Liver (tissue), 9 donors: Measurements from ENCODE around the gene NR1I3. TPM values are rescaled to one million over a fixed set of nuclear protein-coding genes. Genes with fewer than 3 reads are reported as not detected.
"Not testable (repeated sequence)": the region's sequence is repeated elsewhere in the genome, so short reads cannot be mapped to it uniquely, and the experiment has no call there.

Source experiments
- DNase-seq: peaks from one replicate; pipeline ENCODE4 v3.0.0-alpha.2; 2017; ENCODE audit warnings: low spot score
- H3K27ac ChIP-seq, 2 donors: one replicate each; pipeline ENCODE4 v1.7.0; 2013; ENCODE audit warnings: inconsistent platforms in 2 of 2, low read length in 2 of 2, control low read depth in 1 of 2, low read depth in 1 of 2, mild to moderate bottlenecking in 1 of 2
- H3K27me3 ChIP-seq, 4 donors: one replicate each; pipeline versions ENCODE4 v1.6.1 to v1.7.0; 2013; ENCODE audit warnings: low read length in 3 of 4, inconsistent platforms in 1 of 4, mild to moderate bottlenecking in 1 of 4, moderate library complexity in 1 of 4; ENCODE audit not compliant: control insufficient read depth in 4 of 4, insufficient read depth in 4 of 4
- H3K36me3 ChIP-seq, 4 donors: one replicate each; pipeline versions ENCODE4 v1.6.1 to v1.7.0; 2013; ENCODE audit warnings: low read length in 3 of 4, mild to moderate bottlenecking in 3 of 4, low read depth in 1 of 4, moderate library complexity in 1 of 4; ENCODE audit not compliant: control insufficient read depth in 4 of 4, insufficient read depth in 3 of 4
- H3K4me1 ChIP-seq, 4 donors: one replicate each; pipeline versions ENCODE4 v1.6.1 to v1.7.0; 2013; ENCODE audit warnings: low read length in 3 of 4, mild to moderate bottlenecking in 3 of 4, moderate library complexity in 1 of 4; ENCODE audit not compliant: control insufficient read depth in 4 of 4, insufficient read depth in 4 of 4
- H3K4me3 ChIP-seq, 3 donors: one replicate each; pipeline versions ENCODE4 v1.6.1 to v1.7.0; 2013; ENCODE audit warnings: low read length in 3 of 3, control low read depth in 1 of 3, low read depth in 1 of 3, mild to moderate bottlenecking in 1 of 3
- H3K9ac ChIP-seq, 2 donors: one replicate each; pipeline ENCODE4 v1.7.0; 2013; ENCODE audit warnings: low read length in 2 of 2, mild to moderate bottlenecking in 2 of 2, moderate library complexity in 2 of 2, control low read depth in 1 of 2, low read depth in 1 of 2
- H3K9me3 ChIP-seq, 4 donors: one replicate each; pipeline versions ENCODE4 v1.6.1 to v1.7.0; 2013; ENCODE audit warnings: low read length in 3 of 4; ENCODE audit not compliant: control insufficient read depth in 4 of 4
- CTCF ChIP-seq: fragments of 150-350 bp; IDR thresholded peaks from 2 replicates; pipeline ENCODE4 v1.5.1; 2017; ENCODE audit warnings: improper control_type of control experiment, low read depth, low read length; ENCODE audit not compliant: missing input control
- EGR1 ChIP-seq, 2 donors: IDR thresholded peaks; 2 replicates each; pipeline ENCODE4 v1.6.1; 2016 to 2018; ENCODE audit warnings: antibody characterized with exemption in 2 of 2, low read depth in 2 of 2
- FOXA1 ChIP-seq: IDR thresholded peaks from 2 replicates; pipeline ENCODE4 v1.6.1; 2016; ENCODE audit warnings: antibody characterized with exemption
- FOXA2 ChIP-seq: IDR thresholded peaks from 2 replicates; pipeline ENCODE4 v1.6.1; 2016; ENCODE audit warnings: antibody characterized with exemption
- HNF4G ChIP-seq: IDR thresholded peaks from 2 replicates; pipeline ENCODE4 v1.6.1; 2016; ENCODE audit warnings: antibody characterized with exemption
- JUND ChIP-seq, 2 donors: IDR thresholded peaks; 2 replicates each; pipeline ENCODE4 v1.6.1; 2016; ENCODE audit warnings: antibody characterized with exemption in 2 of 2
- RAD21 ChIP-seq, 2 donors: IDR thresholded peaks; 2 replicates each; pipeline ENCODE4 v1.6.1; 2016; ENCODE audit warnings: antibody characterized with exemption in 2 of 2, mild to moderate bottlenecking in 2 of 2
- REST ChIP-seq: IDR thresholded peaks from 2 replicates; pipeline ENCODE4 v1.6.1; 2016; ENCODE audit warnings: antibody characterized with exemption, mild to moderate bottlenecking
- SP1 ChIP-seq: IDR thresholded peaks from 2 replicates; pipeline ENCODE4 v1.6.1; 2018; ENCODE audit warnings: antibody characterized with exemption, mild to moderate bottlenecking
- TAF1 ChIP-seq: conservative IDR thresholded peaks from 2 replicates; pipeline ENCODE4 v1.6.1; 2016; ENCODE audit warnings: antibody characterized with exemption, mild to moderate bottlenecking
- WGBS: extraction: QIAGEN DNeasy Blood & Tissue Kit; methylation state at CpG from one replicate; pipeline ENCODE4 v1.1.7; 2013; 5-methylcytosine and 5-hydroxymethylcytosine counted together
- polyA plus RNA-seq, 2 donors: library from polyadenylated mRNA; stranded (reverse) in 1 of 2; unstranded in 1 of 2; fragments of 200-250 nt in 1 of 2; fragments of >200 nt in 1 of 2; fragmentation: Nextera tagmentation in 1 of 2; extraction: Ambion mirVana in 1 of 2; gene quantifications; one replicate each; pipeline versions ENCODE4 v1.2.1 to v1.2.3, GENCODE V29; 2013 to 2015
- total RNA-seq, 2 donors: library from RNA; depleted of rRNA; stranded (reverse); fragments of >200 nt; gene quantifications; one replicate each; pipeline ENCODE4 v1.2.3, GENCODE V29; 2014
- donor health status: healthy.
- donor health status: healthy.
- donor health status: healthy.
- donor health status: healthy.
- donor health status: healthy.

NR1I3 gene
- total and polyA plus RNA-seq, 4 donors: 10.4 to 128 (median 47.7) TPM

- H3K27me3 ChIP-seq: no peaks in the 10 kb centered on the region
Observed at GRCh38 chr1:161259765-161260164, 21.8 kb upstream of the NR1I3 start.

GRCh38 chr1:161259345-161259702 is 21.3 kb upstream of the NR1I3 start:
- Histone ChIP-seq H3K27ac (no peak overlapping the region), H3K9me3 (no peaks in the 10 kb centered on the region), H3K4me1 (peaks cover 5 to 14% (median 9%) of the 10 kb centered on the region in 4 donors), H3K27me3 (no peaks in the 10 kb centered on the region), H3K36me3 (no peaks in the 10 kb centered on the region), H3K4me3 (no peak overlapping the region), H3K9ac (no peak overlapping the region)
- TF ChIP-seq CTCF (no peak), FOXA1 (no peak)
- 56% methylated on average over 6 of the region's 6 CpGs for WGBS
- no peak for DNase-seq

More at GRCh38 chr1:161259765-161260164, 21.8 kb upstream of the NR1I3 start:
- Histone ChIP-seq H3K9me3 (no peaks in the 10 kb centered on the region), H3K27ac (no peak overlapping the region), H3K9ac (no peak overlapping the region), H3K36me3 (no peaks in the 10 kb centered on the region), H3K4me1 (peaks cover 5 to 14% (median 9%) of the 10 kb centered on the region in 4 donors), H3K4me3 (no peak overlapping the region)
- TF ChIP-seq EGR1 (IDR thresholded peaks at IDR 0.05; ENCODE audit: low read depth in 2 of 2) (no peak), RAD21 (IDR thresholded peaks at IDR 0.05) (no peak), FOXA2 (no peak), HNF4G (no peak)
- no peak for DNase-seq
- WGBS: 68% methylated on average over 1 of the region's 1 CpG

GRCh38 chr1:161258439-161259344 is 20.7 kb upstream of the NR1I3 start, which contains the start of gene PCP4L1:
TSS of gene PCP4L1 (plus strand) at chr1:161258745. CDS start at chr1:161258975, 230 bp downstream.
- Histone ChIP-seq H3K36me3 (no peaks in the 10 kb centered on the region), H3K9me3 (no peaks in the 10 kb centered on the region), H3K9ac (no peak within 1 kb of the TSS), H3K27me3 (no peaks in the 10 kb centered on the region), H3K27ac (peak within 1 kb of the TSS in 1 of 2 donors; percentile 37), H3K4me1 (peaks cover 5 to 14% (median 9%) of the 10 kb centered on the region in 4 donors), H3K4me3 (peak within 1 kb of the TSS in 2 of 3 donors; percentile 55 to 73)
- TF ChIP-seq SP1 (peak; percentile 53), JUND (IDR thresholded peaks at IDR 0.05) (no peak), FOXA1 (no peak), TAF1 (peak; percentile 78), REST (peak; percentile 14)
- DNase-seq: peak; percentile 68
- 2% methylated on average over 62 of the region's 62 CpGs for WGBS

GRCh38 chr1:161257109-161257508 is 19.1 kb upstream of the NR1I3 start:
- H3K36me3 ChIP-seq, H3K27ac ChIP-seq, DNase-seq, H3K4me3 ChIP-seq, H3K27me3 ChIP-seq, H3K9me3 ChIP-seq, H3K9ac ChIP-seq: not testable (repeated sequence)
- WGBS: 96% methylated on average over 5 of the region's 5 CpGs
- peaks cover 5 to 14% (median 9%) of the 10 kb centered on the region in 4 donors for H3K4me1 ChIP-seq
